CD4-positive, alpha-beta T cell treated with Interleukin-15 for 4 hours (primary cell): ENCODE measurements around the gene MUC22.
"Not testable (repeated sequence)": the region's sequence is repeated elsewhere in the genome, so short reads cannot be mapped to it uniquely, and the experiment has no call there.

Experiments
- DNase-seq: peaks from one replicate; pipeline ENCODE4 v3.0.0-alpha.2; 2020; ENCODE audit warnings: low spot score

Gene MUC22

GRCh38 chr6:31038559-31038958, 28.3 kb downstream of the MUC22 start:
- DNase-seq: no peak

DNA sequence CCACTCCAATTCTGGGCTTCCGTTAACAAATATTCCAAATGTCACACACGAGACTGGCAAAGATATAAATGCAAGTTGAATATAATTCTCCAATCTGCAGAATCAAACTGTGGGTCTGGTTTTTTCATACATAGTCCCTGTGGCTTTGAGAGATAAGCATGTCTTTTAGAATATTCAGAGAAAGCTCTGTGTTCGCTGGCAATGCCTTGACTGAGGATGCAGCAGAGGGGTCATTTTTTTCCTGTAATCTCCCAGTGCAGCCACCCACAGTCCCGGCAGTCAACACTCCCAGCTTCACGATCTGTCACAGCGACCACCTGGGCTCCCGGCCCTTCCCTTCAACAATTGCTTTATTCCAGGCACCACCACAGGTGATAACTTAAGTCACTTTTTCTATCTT, 30.5 kb downstream of the MUC22 start:
- DNase-seq: no peak

- no peak for DNase-seq
These were observed 31.2 kb downstream of the MUC22 start for GRCh38 chr6:31041372-31041974.

GRCh38 chr6:31042806-31043205, 32.5 kb downstream of the MUC22 start:
- peak; percentile 16 for DNase-seq

DNA sequence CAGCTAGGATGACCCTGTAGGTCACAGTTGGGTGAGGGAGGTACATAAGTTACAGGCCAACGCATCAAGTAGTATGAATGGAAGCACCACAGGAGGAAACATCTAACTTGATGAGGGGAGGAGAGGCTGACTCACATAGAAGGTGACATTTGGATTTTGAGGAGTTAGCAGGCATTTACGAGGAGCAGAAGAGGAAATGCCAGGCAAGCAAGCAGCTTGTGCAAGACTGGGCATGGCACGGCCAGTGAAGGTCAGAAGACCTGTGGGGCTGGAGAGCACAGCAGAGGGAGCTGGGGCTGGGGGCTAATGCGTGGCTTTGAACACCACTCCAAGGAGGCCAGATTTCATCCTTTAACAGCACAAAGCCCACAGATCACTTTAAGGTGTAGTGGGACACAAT, 37.8 kb downstream of the MUC22 start:
- no peak for DNase-seq

GRCh38 chr6:31049518-31049917, 39.2 kb downstream of the MUC22 start:
- no peak for DNase-seq

DNA sequence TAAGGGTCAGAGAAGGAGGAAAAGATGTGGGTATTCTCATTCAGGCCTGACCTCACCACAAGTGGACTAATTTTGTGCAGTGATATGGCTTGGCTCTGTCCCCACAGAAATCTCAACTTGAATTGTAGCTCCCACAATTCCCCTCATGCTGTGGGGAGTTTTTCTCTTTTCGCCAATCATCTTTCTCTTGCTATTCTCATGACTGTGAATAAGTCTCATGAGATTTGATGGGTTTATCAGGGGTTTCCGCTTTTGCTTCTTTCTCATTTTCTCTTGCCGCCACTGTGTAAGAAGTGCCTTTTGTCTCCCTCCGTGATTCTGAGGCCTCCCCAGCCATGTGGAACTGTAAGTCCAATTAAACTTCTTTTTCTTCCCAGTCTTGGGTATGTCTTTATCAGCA, 42.9 kb downstream of the MUC22 start:
- DNase-seq: not testable (repeated sequence)

GRCh38 chr6:31053873-31054272, 43.6 kb downstream of the MUC22 start:
- DNase-seq: no peak

DNA sequence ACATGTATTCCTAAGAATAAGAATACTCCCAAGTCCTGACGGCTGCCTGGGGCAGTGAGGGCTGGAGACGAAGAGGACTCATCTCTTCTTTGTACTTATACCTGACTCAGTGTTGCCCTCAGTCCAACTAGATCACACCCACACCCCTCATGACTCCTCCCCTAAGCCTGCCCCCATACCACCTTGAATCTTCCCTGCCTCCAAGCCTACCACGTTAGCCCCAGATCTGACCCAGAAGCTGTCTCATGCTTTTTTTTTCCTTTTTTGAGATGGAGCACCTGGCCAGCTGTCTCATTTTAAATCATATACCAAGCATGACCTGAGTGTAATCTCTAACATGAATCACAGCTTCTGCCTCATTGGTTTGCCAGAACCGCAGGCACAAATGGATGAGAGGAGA, 45.2 kb downstream of the MUC22 start:
- no peak for DNase-seq

DNA sequence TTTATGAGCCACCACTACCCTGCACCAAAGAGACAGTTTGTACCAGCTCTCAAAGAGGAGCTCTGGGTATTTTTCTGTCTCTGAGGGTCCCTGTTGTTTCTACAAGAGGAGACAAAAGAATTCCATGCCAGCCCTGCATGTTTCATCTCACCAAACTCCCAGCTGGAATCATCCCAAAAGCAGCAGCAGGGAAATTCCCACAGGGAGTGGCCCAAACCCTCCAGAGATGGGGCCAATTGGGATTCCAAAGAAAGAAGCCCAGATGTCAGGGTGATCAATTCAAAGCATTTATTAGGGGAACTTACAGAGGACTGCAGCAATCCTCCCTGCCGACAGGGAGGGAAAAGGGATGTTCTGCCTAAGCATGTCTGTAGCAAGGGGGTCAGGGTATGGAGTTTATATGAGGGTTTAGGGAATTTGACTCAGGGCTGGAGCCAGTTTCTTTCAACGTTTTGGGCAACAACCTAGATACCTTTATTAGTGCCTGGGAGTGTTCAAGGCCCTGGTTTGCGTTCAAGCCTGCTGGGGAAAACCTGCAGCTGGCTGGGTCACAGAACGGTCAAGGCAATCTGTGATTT, 47.2 kb downstream of the MUC22 start:
- no peak for DNase-seq

- DNase-seq: no peak
These were observed 48.0 kb downstream of the MUC22 start for GRCh38 chr6:31058128-31058894.

DNA sequence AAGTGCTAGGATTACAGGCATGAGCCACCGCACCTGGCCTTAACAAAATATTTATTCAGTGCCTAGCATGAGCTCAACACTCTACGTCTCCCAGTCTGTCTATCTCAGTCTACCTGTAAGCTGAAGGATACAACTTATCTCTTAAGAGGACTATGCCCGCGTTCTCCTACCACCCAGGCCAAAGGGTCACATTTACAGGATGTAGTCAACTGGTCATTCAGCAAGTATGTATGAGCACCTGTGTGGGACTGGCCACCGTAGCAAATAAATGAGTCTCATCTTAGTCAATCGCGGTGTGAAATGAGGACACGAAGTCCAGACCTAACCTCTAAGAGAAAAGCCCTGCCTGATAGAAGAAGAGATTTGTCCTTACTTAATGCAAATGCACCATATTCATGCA, 49.9 kb downstream of the MUC22 start:
- DNase-seq: no peak

- no peak for DNase-seq
These were observed 53.7 kb downstream of the MUC22 start for GRCh38 chr6:31063906-31064435.

DNA sequence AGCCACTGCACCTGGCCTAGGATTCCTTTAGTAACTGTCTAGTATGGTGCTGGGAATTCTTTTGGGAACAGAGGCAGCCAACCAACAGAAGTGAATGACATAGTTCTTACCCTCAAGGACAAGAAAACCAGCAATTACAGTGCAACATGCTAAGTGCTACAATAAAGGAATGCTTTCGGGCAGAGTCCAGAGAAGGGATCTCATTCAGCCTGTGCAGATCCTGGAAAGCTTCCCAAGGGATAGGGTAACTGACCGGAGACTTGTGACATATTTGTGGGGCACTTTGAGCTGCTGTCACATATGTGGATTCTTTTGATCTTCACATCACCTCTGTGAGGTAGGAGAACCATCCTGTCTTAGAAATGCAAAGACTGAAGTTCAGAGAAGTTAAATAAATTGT, 55.3 kb downstream of the MUC22 start:
- no peak for DNase-seq

DNA sequence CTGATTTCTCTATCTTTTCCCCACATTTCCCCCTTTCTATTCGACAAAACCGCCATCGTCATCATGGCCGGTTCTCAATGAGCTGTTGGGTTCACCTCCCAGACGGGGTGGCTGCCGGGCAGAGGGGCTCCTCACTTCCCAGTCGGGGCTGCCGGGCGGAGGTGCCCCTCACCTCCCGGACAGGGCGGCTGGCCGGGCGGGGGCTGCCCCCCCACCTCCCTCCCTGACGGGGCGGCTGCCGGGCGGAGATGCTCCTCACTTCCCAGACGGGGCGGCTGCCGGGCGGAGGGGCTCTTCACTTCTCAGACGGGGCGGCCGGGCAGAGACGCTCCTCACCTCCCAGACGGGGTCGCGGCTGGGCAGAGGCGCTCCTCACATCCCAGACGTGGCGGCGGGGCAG, 56.8 kb downstream of the MUC22 start:
- not testable (repeated sequence) for DNase-seq

GRCh38 chr6:31067891-31068668, 57.8 kb downstream of the MUC22 start:
- DNase-seq: not testable (repeated sequence)

- DNase-seq: peak; percentile 65
These were observed 58.5 kb downstream of the MUC22 start for GRCh38 chr6:31068669-31069340.

DNA sequence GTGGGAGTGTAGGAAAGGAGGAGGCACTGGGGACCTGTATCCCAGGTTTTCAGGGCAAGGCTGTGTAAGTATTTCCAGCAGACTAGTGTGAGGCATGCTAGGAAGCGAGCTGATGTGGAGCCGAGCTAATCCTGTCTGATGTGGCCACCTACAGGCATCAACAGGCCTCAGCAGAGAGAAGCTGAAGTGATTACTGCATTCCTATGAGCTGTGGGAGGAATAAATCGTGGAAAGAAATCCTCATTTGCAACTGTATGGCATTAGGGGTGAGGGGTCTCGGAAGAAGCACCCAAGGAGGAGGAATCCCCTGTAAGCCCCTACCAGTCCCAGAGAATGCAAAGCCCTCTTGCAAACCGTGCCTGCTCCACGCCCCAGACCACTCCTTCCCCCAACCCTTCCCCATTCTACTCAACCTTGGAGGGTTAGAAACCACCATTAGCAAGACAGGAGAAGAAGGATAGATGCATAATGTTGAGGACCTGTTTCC, 60.5 kb downstream of the MUC22 start:
- no peak for DNase-seq

DNA sequence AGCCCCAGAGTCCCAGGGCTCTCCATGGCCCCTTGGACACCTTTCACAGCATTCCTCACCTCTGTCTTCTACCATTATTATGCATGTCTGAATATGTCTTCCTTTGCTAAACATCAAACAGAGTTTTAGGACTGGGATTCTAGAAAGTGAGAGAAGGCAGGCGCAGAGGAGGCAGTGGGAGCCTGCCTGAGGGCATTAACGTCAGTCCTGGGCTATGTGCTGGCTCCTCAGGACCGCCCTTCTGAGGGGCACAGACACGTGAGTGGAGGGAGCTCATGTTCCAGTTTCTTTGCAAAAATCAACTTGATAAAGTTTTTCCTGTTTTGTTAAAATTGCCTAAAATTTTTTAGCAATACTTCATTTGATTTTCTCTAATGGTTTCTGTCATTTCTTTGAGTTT, 64.1 kb downstream of the MUC22 start:
- DNase-seq: no peak

DNA sequence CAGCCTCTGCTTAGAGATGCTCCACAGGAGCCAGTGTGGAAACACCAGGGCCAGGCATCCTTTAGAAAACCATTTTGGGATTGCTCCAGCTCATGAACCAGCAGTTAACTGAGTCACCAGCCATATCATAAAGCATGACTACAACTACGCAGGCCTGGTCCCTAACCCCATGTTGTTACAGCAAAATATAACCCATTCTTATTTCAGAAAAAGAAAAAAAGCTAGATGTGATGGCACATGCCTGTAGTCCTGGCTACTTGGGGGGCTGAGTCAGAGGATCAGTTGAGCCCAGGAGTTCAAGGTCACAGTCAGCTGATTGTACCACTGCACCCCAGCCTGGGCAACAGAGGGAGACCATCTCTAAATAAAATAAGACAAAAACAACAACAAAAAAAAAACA, 65.3 kb downstream of the MUC22 start:
- DNase-seq: no peak

- DNase-seq: no peak
These were observed 66.3 kb downstream of the MUC22 start for GRCh38 chr6:31076611-31077010.
